ENCODE measurements around the gene PEX5L.

- TF ChIP-seq EZH2phosphoT487 (IDR thresholded peaks at IDR 0.05; ENCODE audit: low read depth, severe bottlenecking, unreplicated experiment) (no peak), CTCF (IDR thresholded peaks at IDR 0.05; ENCODE audit: poor library complexity) (no peak), EZH2 (IDR thresholded peaks at IDR 0.05; ENCODE audit: borderline replicate concordance) (no peak)
Measured at GRCh38 chr3:180049391-180049790, 12.7 kb upstream of the PEX5L start.
